NCI-H82 (cell line): Measurements from ENCODE around the gene EBF3.
A peak's percentile ranks its signal among the peaks of the same experiment; 100 is the strongest.

Source experiments
- DNase-seq: peaks from one replicate; lab custom pipeline; 2025; lab: John Stamatoyannopoulos, UW

EBF3 gene

GRCh38 chr10:129796710-129797420 is 167.2 kb downstream of the EBF3 start:
- no peak for DNase-seq

- no peak for DNase-seq
Measured at GRCh38 chr10:129793996-129794395, 170.1 kb downstream of the EBF3 start.

- DNase-seq, result no peak
Measured at GRCh38 chr10:129793479-129793878, 170.6 kb downstream of the EBF3 start.

GRCh38 chr10:129792864-129793263 is 171.2 kb downstream of the EBF3 start:
- DNase-seq, result no peak

GRCh38 chr10:129792141-129792540 is 171.9 kb downstream of the EBF3 start:
- DNase-seq, result peak; percentile 1

- no peak for DNase-seq
Measured at GRCh38 chr10:129790715-129791446, 173.2 kb downstream of the EBF3 start.

GRCh38 chr10:129788215-129788614 is 175.9 kb downstream of the EBF3 start:
- no peak for DNase-seq

- DNase-seq, result no peak
Measured at GRCh38 chr10:129787557-129787956, 176.5 kb downstream of the EBF3 start.

GRCh38 chr10:129786216-129786615 is 177.9 kb downstream of the EBF3 start:
- DNase-seq, result no peak

GRCh38 chr10:129785536-129785981 is 178.5 kb downstream of the EBF3 start:
- DNase-seq, result peak; percentile 49
